ENCODE results near the gene UBC. TPM values are rescaled to one million over a fixed set of nuclear protein-coding genes. Genes with fewer than 3 reads are reported as not detected.

Gene UBC
- total and polyA plus RNA-seq, 9 of the 15 experiments (the other 6 are each of a cell fraction or from before 2014, with no cell fraction given), result 533 to 1,153 (median 813) TPM

GRCh38 chr12:124866883-124867400 lies 47.5 kb downstream of the UBC start (continued):
- TF ChIP-seq ID3 (CRISPR knock-in tag; IDR thresholded peaks at IDR 0.05) (no peak), ID3 (tag; IDR thresholded peaks at IDR 0.05) (no peak), NFXL1 (CRISPR knock-in tag; IDR thresholded peaks at IDR 0.05) (peak; percentile 68; the same call in 1 of the 2 replicates), PKNOX1 (IDR thresholded peaks at IDR 0.05) (peak; percentile 52; the same call in 1 of the 2 replicates), ZNF589 (CRISPR knock-in tag; IDR thresholded peaks at IDR 0.05; ENCODE audit: low read depth) (peak; percentile 60), XRCC4 (IDR thresholded peaks at IDR 0.05; ENCODE audit: extremely low read depth, insufficient read depth, insufficient read length) (no peak), GABPB1 (CRISPR knock-in tag; IDR thresholded peaks at IDR 0.05) (peak; percentile 39; the same call in 1 of the 2 replicates), THRA (IDR thresholded peaks at IDR 0.05) (no peak), KLF16 (IDR thresholded peaks at IDR 0.05) (no peak), DMBX1 (CRISPR knock-in tag; IDR thresholded peaks at IDR 0.05; ENCODE audit: borderline replicate concordance) (peak; percentile 79; the same call in 1 of the 2 replicates), ZNF780A (CRISPR knock-in tag; IDR thresholded peaks at IDR 0.05) (no peak), BACH1 (tag; IDR thresholded peaks at IDR 0.05) (no peak), SNAPC5 (CRISPR knock-in tag; IDR thresholded peaks at IDR 0.05) (no peak), TRIM24 (IDR thresholded peaks at IDR 0.05) (no peak), NKRF (IDR thresholded peaks at IDR 0.05; ENCODE audit: borderline replicate concordance) (0 out of 2 replicates have a peak, but pooled peaks have one; percentile 4), DLX4 (CRISPR knock-in tag; IDR thresholded peaks at IDR 0.05) (no peak), RFX5 (IDR thresholded peaks at IDR 0.05; ENCODE audit: low read depth, low read length) (no peak), MEF2D (tag; conservative IDR thresholded peaks at IDR 0.05; ENCODE audit: low read depth) (peak; percentile 29; the same call in 1 of the 2 replicates), NFATC3 (IDR thresholded peaks at IDR 0.05) (no peak), POLR2H (tag; IDR thresholded peaks at IDR 0.05; ENCODE audit: low read depth) (no peak), MAZ (CRISPR knock-in tag; conservative IDR thresholded peaks at IDR 0.05 in 1 of 2, IDR thresholded peaks at IDR 0.05 in 1 of 2) (peak in 1 of 2 experiments; percentile 33; a peak in 1 of 4 replicates), ZNF740 (CRISPR knock-in tag; IDR thresholded peaks at IDR 0.05) (no peak), ZNF740 (tag; IDR thresholded peaks at IDR 0.05) (no peak)

All from K562 (cell line).